22Rv1 (cell line): ENCODE results near the gene BCL3.

ENCODE experiments used
- CTCF ChIP-seq: fragments of 450-650 bp; IDR thresholded peaks from 2 replicates; pipeline ENCODE4 v1.5.1; 2017; ENCODE audit warnings: mild to moderate bottlenecking
- ZFX ChIP-seq: fragments of 450-650 bp; IDR thresholded peaks from 2 replicates; pipeline ENCODE4 v1.6.1; 2017; ENCODE audit warnings: antibody characterized with exemption, borderline replicate concordance

GRCh38 chr19:44722131-44723121 is 26.1 kb upstream of the BCL3 start:
- no peak for TF ChIP-seq CTCF
- no peak for TF ChIP-seq ZFX
